Measurements from ENCODE around the gene GNG13. TPM values are rescaled to one million over a fixed set of nuclear protein-coding genes. Genes with fewer than 3 reads are reported as not detected.
A peak's percentile ranks its signal among the peaks of the same experiment; 100 is the strongest.

The GNG13 gene
- total RNA-seq, 2 donors from 2014 or later, result not detected

DNA sequence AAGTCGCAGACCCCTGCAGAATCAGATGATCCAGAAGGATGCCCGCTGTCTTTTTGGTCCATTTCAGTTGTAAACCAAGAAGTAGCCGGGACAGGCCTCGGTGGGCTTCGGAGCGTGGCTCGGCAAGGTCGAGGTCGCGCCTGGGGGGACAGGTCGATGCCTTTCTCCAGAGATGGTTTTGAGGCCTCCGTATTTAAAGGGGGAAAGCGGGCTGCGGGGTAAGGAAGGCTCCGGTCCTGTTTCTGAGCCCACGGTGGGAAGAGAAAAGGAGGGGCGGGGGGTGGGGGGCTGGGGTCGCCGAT lies 7.5 kb upstream of the GNG13 start:
- no peak for ATAC-seq (ENCODE audit: insufficient number of reproducible peaks, low FRiP score, low read depth)
- DNase-seq (ENCODE audit: low spot score), result no peak
- H3K4me3 ChIP-seq, result peak overlapping the region; percentile 97
- H3K4me1 ChIP-seq (ENCODE audit: control insufficient read depth in 1 of 2, low read depth in 2 of 2), result peaks cover 0 to 4% of the 10 kb centered on the region in 2 donors
- no peak overlapping the region for H3K27ac ChIP-seq
- no peaks in the 10 kb centered on the region for H3K27me3 ChIP-seq (replicated peaks; ENCODE audit: insufficient read depth)
- no peak for TF ChIP-seq CTCF (IDR thresholded peaks at IDR 0.05)
- no peaks in the 10 kb centered on the region for H3K36me3 ChIP-seq
- H3K9me3 ChIP-seq, result peaks cover 5% of the 10 kb centered on the region

DNA sequence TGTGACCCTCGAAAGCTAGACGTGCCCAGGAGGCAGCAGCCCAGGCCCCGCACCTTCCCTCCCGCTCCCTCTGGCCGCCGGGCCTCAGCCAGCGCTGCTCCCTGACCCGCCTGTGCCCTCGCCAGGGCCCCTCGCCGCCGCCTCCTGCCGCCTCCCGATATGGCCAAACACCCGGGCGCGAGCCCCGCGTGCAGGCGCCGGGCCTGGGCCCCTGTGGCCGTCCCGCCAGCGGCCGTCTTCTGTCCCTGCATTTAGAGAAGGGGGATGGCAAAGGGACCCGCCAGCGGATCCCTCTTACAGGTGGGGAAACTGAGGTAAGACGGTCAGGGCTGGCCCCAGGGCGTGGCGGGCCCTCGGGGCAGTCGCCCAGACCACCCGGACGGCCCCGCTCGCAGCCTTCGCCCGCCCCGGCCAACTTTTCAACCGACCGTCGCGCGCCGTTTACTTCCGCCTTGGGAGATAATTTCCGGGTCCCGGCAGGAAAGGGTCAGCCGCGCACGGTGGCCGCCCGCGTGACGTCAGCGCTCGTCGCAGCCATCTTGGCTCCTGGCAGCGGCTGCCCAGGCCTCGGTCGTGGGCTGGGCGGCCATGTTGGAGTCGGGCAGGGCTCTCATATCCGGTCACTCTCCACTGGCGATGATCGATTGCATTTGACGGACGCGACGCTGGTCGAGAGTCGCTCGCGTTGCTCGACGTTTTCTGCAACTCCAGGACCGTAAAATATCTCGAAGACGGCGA lies 7.0 kb upstream of the GNG13 start:
- DNase-seq (ENCODE audit: low spot score) (peak; percentile 49), ATAC-seq (ENCODE audit: insufficient number of reproducible peaks, low FRiP score, low read depth) (peak; percentile 62)
- peaks cover 0 to 4% of the 10 kb centered on the region in 2 donors for H3K4me1 ChIP-seq (ENCODE audit: control insufficient read depth in 1 of 2, low read depth in 2 of 2)
- H3K4me3 ChIP-seq, result peak overlapping the region; percentile 97
- peaks cover 5% of the 10 kb centered on the region for H3K9me3 ChIP-seq
- H3K27ac ChIP-seq, result peak overlapping the region; percentile 75 to 87
- TF ChIP-seq CTCF (IDR thresholded peaks at IDR 0.05), result no peak
- no peaks in the 10 kb centered on the region for H3K27me3 ChIP-seq (replicated peaks; ENCODE audit: insufficient read depth)
- H3K36me3 ChIP-seq, result no peaks in the 10 kb centered on the region

DNA sequence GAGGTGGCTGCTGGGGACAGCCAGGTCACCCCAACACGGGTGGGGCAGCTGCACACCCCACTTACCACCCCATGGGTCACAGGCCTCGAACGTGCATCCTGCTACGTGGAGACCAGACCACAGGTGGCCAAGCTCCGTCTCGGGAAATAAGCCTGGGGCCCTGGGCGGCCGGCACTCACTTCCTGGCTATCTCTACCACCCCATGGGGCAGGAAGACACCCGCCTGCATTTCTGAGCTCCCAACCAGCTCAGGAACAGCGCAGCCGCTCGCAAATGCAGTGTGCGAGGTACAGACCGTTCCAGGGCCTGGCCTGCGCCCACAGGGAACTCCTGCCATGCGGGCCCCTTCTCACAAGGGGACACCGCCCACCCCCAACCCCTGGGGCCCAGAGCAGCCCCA lies 4.9 kb upstream of the GNG13 start:
- Histone ChIP-seq H3K9me3 (no peaks in the 10 kb centered on the region), H3K27ac (no peak overlapping the region), H3K36me3 (no peaks in the 10 kb centered on the region), H3K4me3 (no peak overlapping the region), H3K4me1 (ENCODE audit: control insufficient read depth in 1 of 2, low read depth in 2 of 2) (peaks cover 0 to 4% of the 10 kb centered on the region in 2 donors), H3K27me3 (replicated peaks; ENCODE audit: insufficient read depth) (no peaks in the 10 kb centered on the region)
- no peak for TF ChIP-seq CTCF (IDR thresholded peaks at IDR 0.05)
- DNase-seq (ENCODE audit: low spot score), result no peak
- no peak for ATAC-seq (ENCODE audit: insufficient number of reproducible peaks, low FRiP score, low read depth)

DNA sequence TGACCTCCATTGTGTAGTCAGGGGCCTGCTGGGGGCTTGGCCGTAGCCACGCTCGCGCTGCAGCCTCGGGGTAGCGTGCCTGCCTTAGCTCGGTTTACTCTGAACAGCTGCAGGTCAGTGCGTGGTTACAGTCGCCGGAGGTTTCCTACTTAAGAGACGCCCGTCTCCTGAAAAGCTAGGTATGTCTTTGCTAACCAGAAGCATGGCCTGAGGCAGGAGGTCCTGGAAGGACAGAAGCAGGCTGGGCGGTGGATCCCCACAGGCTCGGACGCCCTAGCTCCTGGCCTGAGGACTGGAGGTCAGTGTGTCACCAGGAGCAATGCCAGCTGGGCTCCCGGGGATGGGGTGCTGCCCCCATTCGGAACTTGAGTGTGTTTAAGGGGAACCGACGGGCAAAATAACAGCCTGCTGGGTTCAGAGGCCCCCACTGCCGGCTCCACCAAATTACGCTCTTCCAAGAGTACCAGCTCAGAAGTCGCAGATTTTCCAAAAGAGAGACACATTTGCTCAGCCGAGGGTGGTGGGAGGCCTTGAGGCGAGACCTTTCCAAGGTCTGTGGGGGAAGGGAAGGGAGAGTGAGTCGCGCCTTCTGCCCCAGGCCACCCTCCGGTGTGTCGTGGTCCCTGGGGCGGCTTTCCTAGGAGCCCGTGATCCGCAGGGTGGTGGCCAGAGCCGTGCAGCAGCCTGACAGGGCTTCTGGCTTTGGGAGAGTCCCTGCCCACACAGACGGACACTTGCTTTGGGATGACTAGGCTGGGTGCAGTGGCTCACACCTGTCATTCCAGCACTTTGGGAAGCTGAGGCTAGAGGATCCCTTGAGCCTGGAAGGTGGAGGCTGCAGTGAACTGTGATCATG lies 3.9 kb upstream of the GNG13 start:
- no peak for ATAC-seq (ENCODE audit: insufficient number of reproducible peaks, low FRiP score, low read depth)

More for the DNA sequence above, 3.9 kb upstream of the GNG13 start:
- Histone ChIP-seq H3K4me1 (ENCODE audit: control insufficient read depth in 1 of 2, low read depth in 2 of 2) (peaks cover 0 to 4% of the 10 kb centered on the region in 2 donors), H3K27me3 (replicated peaks; ENCODE audit: insufficient read depth) (no peaks in the 10 kb centered on the region), H3K4me3 (no peak overlapping the region), H3K36me3 (no peaks in the 10 kb centered on the region), H3K9me3 (no peaks in the 10 kb centered on the region), H3K27ac (no peak overlapping the region)
- no peak for DNase-seq (ENCODE audit: low spot score)
- no peak for TF ChIP-seq CTCF (IDR thresholded peaks at IDR 0.05)

Data from thoracic aorta (tissue), 2 donors.